Germinal center (tissue), 1 donor: ENCODE results near the gene SOD1.

Source experiments
- DNase-seq: peaks from one replicate; pipeline ENCODE4 v3.0.0; 2012; ENCODE audit warnings: mixed read lengths, low spot score

SOD1 gene

DNA sequence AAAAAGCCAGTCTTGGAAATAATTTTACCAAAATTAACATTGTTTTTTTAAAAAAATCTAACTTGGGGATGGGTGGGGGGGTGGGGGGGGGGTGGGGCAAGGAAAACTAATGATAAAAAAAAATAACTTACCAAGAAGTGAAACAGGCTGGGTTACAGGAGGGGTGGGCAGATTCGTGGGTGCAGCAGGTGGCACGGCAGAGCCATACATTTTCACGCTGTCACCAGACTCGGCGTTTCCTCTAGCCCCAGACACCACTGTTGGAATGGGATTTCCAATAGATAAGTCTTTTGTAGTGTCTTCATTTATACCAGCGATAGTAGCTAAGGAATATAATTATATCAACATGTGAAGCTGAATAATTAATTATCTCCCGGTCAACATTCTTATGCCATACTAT lies 25.4 kb downstream of the SOD1 start:
- DNase-seq, result no peak

DNA sequence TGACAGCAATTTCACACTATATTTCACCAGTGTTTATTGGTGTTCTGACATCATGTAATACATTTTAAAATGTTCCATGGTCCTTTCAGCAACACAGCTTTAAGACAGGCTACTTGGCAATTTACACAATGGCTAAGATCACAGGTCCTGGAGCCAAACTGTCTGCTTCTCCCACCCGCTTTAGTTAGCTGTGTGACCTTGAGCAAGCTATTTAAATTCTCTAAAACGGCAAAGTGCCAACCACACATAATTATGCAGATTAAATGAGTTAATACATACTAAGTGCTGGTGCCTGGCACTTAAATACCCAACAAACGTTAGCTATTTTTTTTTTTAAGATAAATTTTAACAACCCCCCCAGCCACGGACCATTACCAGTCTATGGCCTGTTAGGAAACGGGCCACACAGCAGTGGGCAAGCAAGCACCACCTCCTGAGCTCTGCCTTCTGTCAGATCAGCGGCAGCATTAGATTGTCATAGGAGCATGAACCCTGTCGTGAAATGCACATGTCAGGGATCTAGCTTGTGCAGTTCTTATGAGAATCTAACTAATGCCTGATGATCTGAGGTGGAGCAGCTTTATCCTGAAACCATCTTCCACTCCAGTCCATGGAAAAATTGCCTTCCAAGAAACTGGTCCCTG lies 26.9 kb downstream of the SOD1 start:
- DNase-seq, result no peak

DNA sequence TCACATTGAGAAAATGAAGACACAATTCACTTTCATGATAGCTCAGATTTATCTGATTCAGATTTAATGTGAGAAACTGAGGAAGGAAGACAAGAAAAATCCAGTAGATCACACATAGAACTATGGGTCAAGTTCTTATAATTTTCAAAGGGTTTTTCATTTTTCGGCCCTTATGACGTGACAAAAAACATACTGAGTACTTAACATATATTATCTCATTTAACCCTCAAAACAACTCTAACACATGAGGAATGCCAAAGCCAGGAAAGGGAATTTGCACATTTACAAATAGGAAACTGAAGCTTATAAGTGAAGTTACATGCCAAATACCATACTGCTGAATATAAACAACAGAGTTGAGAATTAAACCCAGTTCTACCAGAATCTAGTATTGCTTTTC lies 27.6 kb downstream of the SOD1 start:
- DNase-seq, result no peak

DNA sequence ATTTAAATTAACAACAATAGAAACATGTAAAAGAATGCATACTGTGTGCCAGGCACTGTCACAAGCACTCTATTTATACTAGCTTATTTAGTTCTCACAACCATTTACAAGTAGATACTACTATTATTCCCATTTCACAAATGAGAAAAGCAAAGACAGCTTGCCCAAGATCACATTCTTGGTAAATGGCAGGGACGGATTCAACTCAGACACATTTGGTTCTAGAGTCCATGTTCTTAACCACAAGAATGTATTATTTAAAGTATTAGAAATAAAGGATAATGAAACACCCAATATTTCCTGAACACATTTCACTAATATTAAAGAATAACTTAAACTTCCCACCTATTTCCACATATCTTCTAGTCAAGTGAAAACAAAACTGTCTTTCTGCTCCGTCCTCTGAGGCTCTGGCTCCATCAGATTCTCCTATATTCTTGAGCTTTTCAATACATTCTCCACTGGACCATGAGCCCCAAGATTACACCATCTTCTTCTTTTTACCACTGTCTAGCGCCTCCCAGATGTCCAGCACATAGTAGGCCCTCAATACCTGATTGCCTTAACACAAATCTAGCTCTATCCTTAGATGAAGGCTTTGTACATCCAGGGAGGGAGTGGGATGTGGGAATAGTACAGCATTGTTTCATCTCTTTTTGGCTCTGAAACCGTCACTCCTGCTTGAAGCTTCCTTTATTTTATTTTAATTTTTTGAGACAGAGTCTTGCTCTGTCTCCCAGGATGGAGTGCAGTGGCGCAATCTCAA lies 29.3 kb downstream of the SOD1 start:
- DNase-seq, result no peak

DNA sequence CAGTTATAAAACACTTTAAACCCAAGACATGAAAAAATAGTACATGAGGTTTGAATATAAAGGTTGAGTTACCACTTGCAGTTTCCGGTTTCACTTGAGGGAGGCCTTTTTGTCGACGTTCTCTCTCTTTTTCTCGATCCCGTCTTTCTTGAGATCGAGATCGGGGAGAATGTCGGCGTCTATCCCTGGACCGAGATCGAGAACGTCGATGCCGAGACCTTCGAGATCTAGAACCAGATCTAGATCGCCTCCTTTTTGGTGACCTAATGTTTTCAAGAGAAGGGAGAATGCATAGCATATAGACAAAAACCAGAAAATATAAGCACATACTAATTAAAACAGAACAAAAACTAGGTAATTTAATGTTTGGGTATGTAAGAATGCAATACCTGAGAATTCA lies 33.7 kb downstream of the SOD1 start:
- DNase-seq, result no peak

DNA sequence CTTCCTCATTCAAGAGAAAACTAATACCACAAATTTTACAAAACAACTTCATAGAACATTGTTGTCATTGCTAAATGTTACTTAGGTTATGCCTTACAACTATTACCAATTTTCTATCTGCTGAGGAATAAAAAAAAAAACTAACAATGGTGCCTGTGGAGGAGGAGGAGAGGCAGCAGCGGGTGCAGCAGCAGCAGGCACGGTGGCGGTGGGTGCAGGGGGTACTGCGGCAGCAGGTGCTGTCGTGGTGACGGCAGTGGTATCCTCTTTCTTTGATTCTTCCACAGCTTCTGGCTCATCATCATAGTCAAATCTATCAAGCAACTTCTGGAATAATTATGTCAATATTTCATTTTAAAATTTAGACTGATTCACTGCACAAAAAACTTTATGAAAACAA lies 36.9 kb downstream of the SOD1 start:
- DNase-seq, result no peak

DNA sequence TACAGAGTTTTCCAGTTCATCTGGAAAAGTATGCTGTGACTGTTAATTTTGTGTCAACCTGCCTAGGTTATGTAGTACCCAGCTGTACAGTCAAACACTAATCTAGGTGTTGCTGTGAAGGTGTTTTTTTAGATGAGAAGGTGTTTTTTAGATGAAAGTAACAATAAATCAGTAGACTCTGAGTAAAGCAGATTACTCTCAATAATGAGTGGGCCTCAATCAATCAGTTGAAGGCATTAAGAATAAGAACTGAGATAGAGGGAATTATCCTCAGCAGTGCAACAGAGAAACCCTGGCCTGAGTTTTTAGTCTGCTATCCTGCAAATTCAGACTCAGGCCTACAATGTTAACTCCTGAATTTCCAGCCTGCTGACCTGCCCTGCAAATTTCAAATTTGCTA lies 39.0 kb downstream of the SOD1 start:
- DNase-seq, result no peak

DNA sequence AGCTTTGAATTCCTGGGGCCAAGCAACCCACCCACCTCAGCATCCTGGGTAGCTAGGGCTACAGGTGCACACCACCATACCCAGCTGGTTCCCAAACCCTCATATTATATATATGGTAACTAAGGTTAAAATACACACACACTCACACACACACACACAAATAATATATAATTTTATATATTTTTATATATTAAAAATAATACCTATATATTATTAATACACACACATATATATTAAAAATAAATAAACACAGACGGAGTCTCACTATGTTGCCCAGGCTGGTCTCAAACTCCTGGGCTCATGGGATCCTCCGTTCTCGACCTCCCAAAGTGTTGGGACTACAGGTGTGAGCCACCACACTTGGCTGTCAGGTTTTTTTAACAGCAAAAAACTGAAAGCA lies 40.5 kb downstream of the SOD1 start:
- no peak for DNase-seq

DNA sequence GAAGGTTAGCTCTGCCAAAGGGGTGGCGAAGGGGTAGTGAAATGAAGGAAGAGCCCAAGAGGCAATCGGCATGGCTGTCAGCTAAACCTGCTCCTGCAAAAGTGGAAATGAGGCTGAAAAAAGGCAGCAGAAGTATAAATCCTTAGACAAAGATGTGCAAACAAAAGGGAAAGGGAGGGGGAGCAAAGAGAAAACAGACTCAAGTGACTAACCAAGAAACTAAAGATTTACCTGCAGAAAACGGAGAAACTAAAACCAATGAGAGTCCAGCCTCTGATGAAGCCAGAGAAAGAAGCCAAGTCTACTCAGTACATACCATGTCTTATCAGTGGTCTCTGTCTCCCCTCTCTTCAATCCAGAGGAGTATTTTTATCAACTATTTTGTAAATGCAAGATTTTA lies 47.1 kb downstream of the SOD1 start:
- no peak for DNase-seq

DNA sequence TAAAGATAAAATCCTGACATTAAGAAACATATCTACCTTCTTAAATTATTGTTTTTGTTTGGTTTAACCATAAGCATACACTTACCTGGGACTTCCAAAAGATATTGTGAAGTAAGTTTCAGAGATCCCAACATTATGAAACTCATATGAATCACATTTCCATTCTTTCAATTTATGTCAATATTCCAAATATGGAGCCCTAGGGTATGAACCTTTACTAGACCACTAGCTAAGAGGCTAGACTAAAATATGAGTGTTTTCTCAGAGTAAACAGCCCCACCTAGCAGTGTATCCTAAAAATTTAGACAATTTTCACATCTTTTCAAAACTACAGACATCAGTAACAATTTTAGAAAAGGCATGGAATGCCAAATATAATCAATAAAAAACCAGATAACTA lies 48.0 kb downstream of the SOD1 start:
- no peak for DNase-seq

DNA sequence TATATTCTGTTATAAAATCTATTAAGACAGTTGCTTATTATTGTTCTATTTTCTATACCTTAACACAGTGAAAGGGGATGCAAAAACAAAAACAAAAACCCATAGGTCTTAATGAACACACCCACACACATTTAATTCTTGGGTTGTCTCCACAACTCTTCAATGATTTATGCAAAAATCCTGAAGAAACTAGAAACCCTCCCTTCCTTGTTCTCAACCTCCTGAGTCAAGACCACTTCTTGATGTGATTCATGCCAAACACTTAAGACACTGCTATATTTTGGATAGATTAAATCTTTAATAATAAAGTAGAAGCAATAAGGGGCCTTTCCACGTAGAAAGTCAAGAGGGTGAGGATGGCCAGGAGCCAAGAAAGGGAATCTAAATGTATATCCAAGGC lies 49.0 kb downstream of the SOD1 start:
- no peak for DNase-seq

DNA sequence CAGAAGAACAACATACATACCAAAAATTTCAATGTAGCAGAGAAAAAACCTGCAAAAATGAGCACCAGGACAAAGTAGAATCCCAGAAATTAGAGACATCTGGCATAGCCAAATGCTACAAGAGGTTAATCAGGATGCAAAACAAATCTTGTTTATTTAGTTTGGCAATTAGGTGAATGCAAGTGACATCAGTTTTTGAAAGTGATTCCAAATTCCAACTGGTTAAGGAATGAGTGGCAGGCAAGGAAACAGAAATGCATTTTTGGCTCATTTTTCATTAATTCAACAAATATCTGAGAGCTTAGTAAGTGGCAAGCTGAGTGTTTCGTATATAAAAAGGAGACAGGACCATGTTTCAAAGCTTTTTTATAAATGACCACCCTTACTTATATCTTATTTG lies 51.1 kb downstream of the SOD1 start:
- DNase-seq, result no peak

DNA sequence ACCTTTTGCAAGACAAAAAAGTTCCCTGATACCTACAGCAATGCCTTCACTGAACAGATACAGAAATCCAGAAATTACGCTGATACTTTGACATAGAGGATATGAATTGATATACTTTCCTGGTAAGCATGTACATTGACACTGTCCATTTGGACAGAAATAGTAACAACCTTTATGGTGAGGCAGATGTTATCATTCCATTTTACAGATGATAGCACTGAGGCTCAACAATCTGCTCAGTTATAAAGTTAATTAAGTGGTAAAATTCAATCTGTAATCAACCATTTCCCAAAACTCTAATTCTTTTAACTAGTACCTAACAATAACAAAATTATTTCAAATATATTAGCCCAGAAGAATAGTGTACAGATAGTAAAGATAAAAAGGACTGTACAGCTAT lies 51.8 kb downstream of the SOD1 start:
- DNase-seq, result no peak

DNA sequence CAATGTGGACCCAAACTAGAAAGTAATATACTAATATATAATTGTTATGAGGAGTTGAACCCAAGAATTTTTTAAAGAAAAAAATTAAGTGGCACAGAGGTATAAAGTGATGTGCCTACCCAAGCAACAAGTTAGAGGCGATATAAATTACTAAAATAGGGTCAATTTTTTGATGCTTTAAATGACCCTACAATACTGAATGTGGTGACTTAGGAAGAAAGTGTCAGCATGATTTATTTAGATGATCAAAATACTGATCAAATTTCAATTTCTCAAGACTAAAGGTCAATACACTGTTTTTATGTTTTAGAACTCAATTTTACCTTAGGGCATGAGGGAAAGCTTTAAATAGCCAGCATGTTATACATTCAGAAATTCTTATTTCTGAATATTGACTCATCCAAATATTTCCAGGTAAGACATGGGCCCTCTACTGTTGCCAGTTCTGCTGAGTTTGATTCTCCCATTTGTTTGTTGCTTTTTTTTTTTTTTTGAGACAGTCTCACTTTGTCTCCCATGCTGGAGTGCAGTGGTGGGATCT lies 52.3 kb downstream of the SOD1 start:
- DNase-seq, result no peak

DNA sequence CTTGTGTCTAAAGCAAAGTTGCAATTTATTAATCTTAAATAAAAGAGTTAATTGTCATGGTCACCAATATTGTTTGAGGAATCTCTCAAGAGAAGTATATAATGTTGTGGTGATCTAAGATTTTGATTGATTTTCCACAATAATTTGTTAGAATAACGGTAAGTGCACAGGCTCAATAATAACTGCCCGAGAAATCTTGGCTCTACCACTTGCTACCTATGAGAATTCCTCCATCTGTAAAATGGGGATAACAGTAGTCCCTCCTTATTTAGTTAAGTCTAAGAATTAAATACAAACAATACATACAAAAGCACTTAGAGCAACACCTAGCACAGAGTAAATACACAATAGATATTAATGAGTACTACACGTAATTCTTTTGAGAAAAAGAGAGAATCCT lies 53.6 kb downstream of the SOD1 start:
- DNase-seq, result no peak

DNA sequence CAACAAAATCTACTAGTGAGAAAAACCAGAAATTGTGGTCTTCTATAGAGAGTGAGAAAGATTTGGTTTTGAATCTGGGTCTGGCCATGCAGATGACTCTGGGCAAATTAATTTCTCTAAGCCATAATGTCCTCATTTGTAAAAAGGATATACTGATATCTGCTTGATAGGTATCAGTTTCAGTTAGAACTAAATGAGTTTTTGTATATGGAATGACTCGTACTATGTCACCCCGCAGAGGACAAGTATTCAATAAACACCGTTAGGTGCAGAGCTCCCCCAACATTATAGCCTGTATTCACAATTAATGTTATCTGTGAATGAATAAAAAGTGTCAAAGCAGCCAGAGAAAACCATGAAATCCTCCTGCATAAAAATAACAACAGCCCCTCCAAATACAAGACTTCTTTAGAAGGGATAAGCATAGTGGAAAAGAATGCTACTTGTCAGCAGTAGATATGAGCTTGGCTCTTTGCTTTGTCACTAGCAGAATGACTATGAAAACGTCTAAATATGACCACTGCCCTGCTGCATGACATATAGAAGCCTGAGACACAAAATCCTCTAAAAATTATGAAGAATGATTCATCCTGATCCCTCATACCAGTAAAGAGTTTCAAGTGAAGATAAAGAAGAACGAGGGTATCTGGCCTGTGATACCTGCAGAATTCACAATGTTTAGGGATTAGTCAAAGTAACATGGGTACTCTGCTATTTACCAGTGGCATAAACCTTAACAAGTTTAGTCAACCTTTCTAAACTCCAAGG lies 54.7 kb downstream of the SOD1 start:
- no peak for DNase-seq

DNA sequence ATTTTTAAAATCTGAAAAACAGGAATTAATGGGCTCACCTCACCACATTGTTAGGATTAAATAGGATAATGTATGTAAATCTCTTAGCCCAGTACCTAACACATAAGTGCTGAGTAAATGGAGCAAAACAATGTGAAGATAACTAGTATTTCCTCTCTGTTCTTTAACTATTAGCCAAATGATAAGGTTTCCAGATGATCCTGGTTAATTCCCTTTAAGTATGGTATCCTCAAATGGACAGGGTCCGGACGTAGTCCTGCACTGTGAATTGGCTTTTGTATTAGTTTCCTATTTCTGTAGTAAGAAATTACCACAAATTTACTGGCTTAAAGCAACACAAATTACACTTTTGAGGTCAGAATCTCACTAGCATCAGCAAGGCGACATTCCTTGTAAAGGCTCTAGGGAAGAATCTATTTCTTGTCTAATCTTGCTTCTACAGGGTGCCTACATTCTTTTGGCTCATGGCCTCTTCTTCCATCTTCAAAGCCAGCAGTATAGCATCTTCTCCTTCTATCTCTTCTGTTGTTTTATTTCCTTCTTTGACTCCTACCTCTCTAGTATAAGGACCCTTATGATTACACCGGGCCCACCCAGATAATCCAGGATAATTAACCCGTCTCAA lies 55.4 kb downstream of the SOD1 start:
- no peak for DNase-seq

DNA sequence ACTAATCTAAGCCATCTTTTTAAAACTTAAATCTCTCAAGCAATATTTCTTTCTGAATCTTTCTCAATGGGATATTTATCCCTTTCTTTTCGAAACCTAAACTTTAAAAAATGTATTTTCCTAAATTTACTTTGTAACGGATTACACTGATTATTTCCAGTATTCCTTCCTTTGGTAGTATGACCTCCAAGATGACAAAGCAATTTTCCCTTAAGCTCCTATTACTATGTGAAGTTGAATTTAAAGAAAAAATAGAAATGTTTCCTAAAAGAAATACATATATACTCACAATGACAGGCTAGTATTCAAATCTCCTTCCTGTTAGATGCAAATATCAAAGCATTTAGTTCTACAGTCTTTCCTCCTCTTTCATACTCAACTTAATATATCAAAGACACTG lies 56.6 kb downstream of the SOD1 start:
- DNase-seq, result no peak
